Measurements from ENCODE around the gene MATR3. TPM values are rescaled to one million over a fixed set of nuclear protein-coding genes. Genes with fewer than 3 reads are reported as not detected.

MATR3 gene
- total RNA-seq, 1 experiment from 2014 or later, result 139 TPM

DNA sequence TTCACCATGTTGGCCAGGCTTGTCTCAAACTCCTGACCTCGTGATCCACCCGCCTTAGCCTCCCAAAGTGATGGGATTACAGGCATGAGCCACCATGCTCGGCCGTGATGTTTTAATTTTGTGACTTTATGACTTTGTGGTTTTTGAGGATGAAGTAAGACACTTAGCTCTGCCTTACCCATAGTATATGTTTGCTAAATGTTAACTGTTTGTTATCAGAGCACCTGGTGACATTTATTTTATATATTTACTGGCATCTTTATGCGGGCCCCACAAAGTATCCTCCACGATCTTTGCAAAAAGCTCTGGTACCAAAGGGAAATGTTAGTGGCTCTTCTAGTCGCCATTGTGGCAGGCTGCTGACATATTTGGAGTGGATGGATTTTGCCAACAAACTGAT is 82.8 kb downstream of the MATR3 start:
- ChIA-PET CTCF (no interaction called here), POLR2A (ENCODE audit: unreplicated experiment) (no interaction called here)
- Histone ChIP-seq H3K4me1 (ENCODE audit: insufficient read depth, low read length) (peaks cover 29% of the 10 kb centered on the region), H3K4me3 (ENCODE audit: low read length) (no peak overlapping the region), H3K4me2 (ENCODE audit: low read length) (no peak overlapping the region), H3K27ac (ENCODE audit: low read length) (no peak overlapping the region), H3F3A (ENCODE audit: low read length, unreplicated experiment) (peaks cover 4% of the 10 kb centered on the region), H3K36me3 (ENCODE audit: low read depth, low read length) (no peaks in the 10 kb centered on the region), H2AFZ (ENCODE audit: low read length) (no peak overlapping the region), H3K27me3 (ENCODE audit: low read length) (no peaks in the 10 kb centered on the region), H3K9me3 (ENCODE audit: low read length) (no peaks in the 10 kb centered on the region), H3K79me2 (ENCODE audit: low read length) (no peaks in the 10 kb centered on the region), H4K20me1 (ENCODE audit: low read length) (no peaks in the 10 kb centered on the region), H3K9ac (ENCODE audit: low read length) (no peak overlapping the region), H3K9me2 (replicated peaks; ENCODE audit: low read length) (no peaks in the 10 kb centered on the region)
- no peak for ATAC-seq
- no peak for DNase-seq
- no TSS peak for BruUV-seq (replicated peaks)
- intact Hi-C loops (cut with micrococcal nuclease), result no loop called here
- TF ChIP-seq EZH2 (IDR thresholded peaks at IDR 0.05; ENCODE audit: low read length, unreplicated experiment) (no peak), EZH2phosphoT487 (IDR thresholded peaks at IDR 0.05; ENCODE audit: borderline replicate concordance, low read length) (no peak)
- TF ChIP-seq, protein P1, sequence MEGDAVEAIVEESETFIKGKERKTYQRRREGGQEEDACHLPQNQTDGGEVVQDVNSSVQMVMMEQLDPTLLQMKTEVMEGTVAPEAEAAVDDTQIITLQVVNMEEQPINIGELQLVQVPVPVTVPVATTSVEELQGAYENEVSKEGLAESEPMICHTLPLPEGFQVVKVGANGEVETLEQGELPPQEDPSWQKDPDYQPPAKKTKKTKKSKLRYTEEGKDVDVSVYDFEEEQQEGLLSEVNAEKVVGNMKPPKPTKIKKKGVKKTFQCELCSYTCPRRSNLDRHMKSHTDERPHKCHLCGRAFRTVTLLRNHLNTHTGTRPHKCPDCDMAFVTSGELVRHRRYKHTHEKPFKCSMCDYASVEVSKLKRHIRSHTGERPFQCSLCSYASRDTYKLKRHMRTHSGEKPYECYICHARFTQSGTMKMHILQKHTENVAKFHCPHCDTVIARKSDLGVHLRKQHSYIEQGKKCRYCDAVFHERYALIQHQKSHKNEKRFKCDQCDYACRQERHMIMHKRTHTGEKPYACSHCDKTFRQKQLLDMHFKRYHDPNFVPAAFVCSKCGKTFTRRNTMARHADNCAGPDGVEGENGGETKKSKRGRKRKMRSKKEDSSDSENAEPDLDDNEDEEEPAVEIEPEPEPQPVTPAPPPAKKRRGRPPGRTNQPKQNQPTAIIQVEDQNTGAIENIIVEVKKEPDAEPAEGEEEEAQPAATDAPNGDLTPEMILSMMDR (conservative IDR thresholded peaks at IDR 0.05; ENCODE audit: low read depth, low read length), result no peak

DNA sequence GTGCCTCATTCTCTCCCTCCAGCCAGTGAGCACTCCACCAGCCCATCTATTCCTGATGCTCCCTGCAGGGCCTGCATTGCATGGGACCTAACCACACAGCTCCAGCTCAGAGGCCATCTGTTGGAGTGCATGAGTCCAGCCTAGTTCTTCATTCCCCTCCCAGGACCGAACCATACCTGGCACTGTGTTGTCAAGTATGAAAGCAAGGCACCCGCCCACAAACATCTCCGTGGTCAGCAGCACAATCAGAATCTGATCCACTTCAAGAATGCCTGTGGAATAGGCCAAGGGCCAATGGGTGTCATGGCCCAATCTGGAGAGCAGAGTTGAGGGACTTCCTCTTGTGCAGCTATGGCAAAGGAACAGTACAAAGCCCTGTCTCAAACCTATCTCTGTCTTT is 83.7 kb downstream of the MATR3 start:
- ChIA-PET CTCF (no interaction called here), POLR2A (ENCODE audit: unreplicated experiment) (no interaction called here)
- Histone ChIP-seq H2AFZ (ENCODE audit: low read length) (no peak overlapping the region), H4K20me1 (ENCODE audit: low read length) (no peaks in the 10 kb centered on the region), H3K9ac (ENCODE audit: low read length) (no peak overlapping the region), H3K36me3 (ENCODE audit: low read depth, low read length) (no peaks in the 10 kb centered on the region), H3K4me1 (ENCODE audit: insufficient read depth, low read length) (peaks cover 25% of the 10 kb centered on the region), H3K4me3 (ENCODE audit: low read length) (no peak overlapping the region), H3K4me2 (ENCODE audit: low read length) (no peak overlapping the region), H3K9me3 (ENCODE audit: low read length) (no peaks in the 10 kb centered on the region), H3F3A (ENCODE audit: low read length, unreplicated experiment) (peaks cover 4% of the 10 kb centered on the region), H3K79me2 (ENCODE audit: low read length) (no peaks in the 10 kb centered on the region), H3K27ac (ENCODE audit: low read length) (no peak overlapping the region), H3K9me2 (replicated peaks; ENCODE audit: low read length) (no peaks in the 10 kb centered on the region), H3K27me3 (ENCODE audit: low read length) (no peaks in the 10 kb centered on the region)
- no peak for TF ChIP-seq EZH2phosphoT487 (IDR thresholded peaks at IDR 0.05; ENCODE audit: borderline replicate concordance, low read length)
- no peak for TF ChIP-seq EZH2 (IDR thresholded peaks at IDR 0.05; ENCODE audit: low read length, unreplicated experiment)
- TF ChIP-seq, protein P1 (conservative IDR thresholded peaks at IDR 0.05; ENCODE audit: low read depth, low read length), result no peak
- ATAC-seq, result no peak
- intact Hi-C loops (cut with micrococcal nuclease), result no loop called here
- no peak for DNase-seq
- no TSS peak for BruUV-seq (replicated peaks)

DNA sequence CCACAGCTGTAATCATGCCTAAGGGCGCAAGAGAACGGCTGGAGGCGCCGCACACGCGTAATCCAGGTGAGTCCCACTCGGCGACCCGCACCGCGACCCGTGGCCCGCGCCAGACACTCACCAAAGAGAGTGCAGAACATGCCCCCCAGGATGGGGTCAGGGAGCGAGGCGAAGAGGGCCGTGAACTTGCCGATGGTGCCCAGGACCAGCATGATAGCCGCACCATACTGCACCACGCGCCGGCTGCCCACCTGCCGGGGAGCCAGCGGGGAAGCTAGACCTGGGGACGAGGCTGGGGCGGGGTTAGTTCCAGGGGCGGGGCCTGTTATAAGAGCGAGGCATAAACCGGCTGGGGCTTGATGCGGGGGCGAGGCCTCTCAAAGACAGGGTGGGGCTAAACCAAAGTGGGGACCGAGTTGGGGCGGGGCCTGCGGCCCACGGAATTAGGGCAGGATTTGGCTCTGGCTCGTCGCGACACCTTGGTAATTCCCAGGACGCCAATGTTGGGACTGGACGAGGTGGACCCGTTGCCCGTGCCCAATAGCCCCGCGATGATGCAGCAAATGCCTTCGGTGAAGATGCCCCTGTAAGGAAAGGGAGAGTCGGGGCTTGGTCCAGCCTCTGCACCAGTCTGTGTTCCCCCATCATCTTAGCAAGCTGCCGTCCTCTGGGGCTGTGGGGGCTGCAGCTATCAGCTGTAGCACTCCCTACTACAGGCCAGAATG is 84.7 kb downstream of the MATR3 start:
- ChIA-PET CTCF (no interaction called here), POLR2A (ENCODE audit: unreplicated experiment) (no interaction called here)
- H2AFZ ChIP-seq (ENCODE audit: low read length), result no peak overlapping the region
- H3K9me2 ChIP-seq (replicated peaks; ENCODE audit: low read length), result no peaks in the 10 kb centered on the region
- H3K79me2 ChIP-seq (ENCODE audit: low read length), result no peaks in the 10 kb centered on the region
- H3K4me3 ChIP-seq (ENCODE audit: low read length), result no peak overlapping the region
- H3K27me3 ChIP-seq (ENCODE audit: low read length), result no peaks in the 10 kb centered on the region
- H3K9me3 ChIP-seq (ENCODE audit: low read length), result no peaks in the 10 kb centered on the region
- H4K20me1 ChIP-seq (ENCODE audit: low read length), result no peaks in the 10 kb centered on the region
- intact Hi-C loops (cut with micrococcal nuclease), result no loop called here
- BruUV-seq (replicated peaks), result no TSS peak
- peaks cover 4% of the 10 kb centered on the region for H3F3A ChIP-seq (ENCODE audit: low read length, unreplicated experiment)
- TF ChIP-seq EZH2phosphoT487 (IDR thresholded peaks at IDR 0.05; ENCODE audit: borderline replicate concordance, low read length) (no peak), EZH2 (IDR thresholded peaks at IDR 0.05; ENCODE audit: low read length, unreplicated experiment) (no peak)
- TF ChIP-seq, protein P1 (conservative IDR thresholded peaks at IDR 0.05; ENCODE audit: low read depth, low read length), result no peak
- H3K9ac ChIP-seq (ENCODE audit: low read length), result no peak overlapping the region
- no peak overlapping the region for H3K4me2 ChIP-seq (ENCODE audit: low read length)
- ATAC-seq (no peak), DNase-seq (no peak)
- H3K4me1 ChIP-seq (ENCODE audit: insufficient read depth, low read length), result peaks cover 19% of the 10 kb centered on the region
- H3K36me3 ChIP-seq (ENCODE audit: low read depth, low read length), result no peaks in the 10 kb centered on the region
- no peak overlapping the region for H3K27ac ChIP-seq (ENCODE audit: low read length)

Data from PC-3 (cell line).